SH-SY5Y (cell line): ENCODE data around the gene CDK1.

ENCODE experiments used
- GATA2 ChIP-seq: IDR thresholded peaks from 2 replicates; pipeline ENCODE4 v1.6.1; 2011; ENCODE audit warnings: mild to moderate bottlenecking, low read depth, low read length
- GATA3 ChIP-seq: IDR thresholded peaks from 2 replicates; pipeline ENCODE4 v1.6.1; 2011; ENCODE audit warnings: low read depth, mild to moderate bottlenecking, low read length, moderate library complexity

The CDK1 gene

DNA sequence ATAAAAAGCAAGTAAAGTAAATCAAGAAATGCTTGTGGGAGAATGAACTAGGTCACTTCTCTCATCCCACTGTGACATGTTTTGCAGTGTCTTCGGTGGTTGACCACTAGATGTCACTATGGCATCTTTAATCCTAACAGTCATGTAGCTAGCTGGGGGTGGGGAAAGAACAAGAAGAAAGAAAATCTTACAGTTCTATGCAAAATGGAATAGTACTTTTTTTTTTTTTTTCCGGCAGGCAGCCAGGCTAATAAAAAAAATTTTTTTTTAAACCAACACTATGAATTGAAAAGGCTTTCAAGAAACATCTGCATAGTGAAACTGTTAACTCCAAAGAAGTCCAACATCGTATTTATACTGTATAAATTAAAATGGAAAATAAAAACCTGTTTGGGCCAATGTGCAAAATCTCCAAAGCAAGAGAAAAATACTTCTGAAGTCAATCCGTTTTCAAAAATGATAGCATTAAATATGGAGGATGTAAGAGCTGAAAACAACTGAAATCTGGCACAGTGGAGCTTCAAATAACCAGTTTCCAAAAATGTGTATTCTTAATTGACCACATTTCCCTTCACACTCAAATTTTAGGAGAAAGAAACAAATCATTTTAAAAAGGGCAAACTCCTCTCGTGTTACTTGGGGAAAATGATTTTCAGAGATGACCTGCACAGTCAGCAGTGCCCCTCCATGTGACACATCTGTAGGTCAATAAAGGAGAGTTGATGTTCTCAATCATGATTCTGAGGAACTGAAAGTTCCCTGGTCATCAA lies 38.5 kb downstream of the CDK1 start:
- TF ChIP-seq GATA3 = no peak
- TF ChIP-seq GATA2 = no peak

DNA sequence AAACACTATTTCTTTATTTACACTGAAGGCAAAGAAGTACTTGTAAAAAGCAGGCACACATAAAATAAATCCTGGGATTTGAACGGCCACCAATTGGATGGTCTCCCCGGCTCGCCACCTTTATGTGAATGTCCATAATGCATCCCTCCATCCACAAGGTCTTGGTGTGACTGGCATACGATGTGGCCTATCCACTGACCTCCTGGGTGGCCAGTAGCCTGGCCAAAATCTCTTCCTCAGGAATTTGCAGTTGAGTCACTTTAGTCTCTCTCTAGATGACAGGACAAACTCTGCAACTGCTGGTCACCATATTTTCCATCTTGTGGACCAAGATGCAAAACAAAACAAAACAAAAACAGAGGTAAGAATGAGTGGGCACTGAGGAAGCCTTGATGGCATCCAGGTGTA lies 39.1 kb downstream of the CDK1 start:
- TF ChIP-seq GATA3 = no peak
- TF ChIP-seq GATA2 = no peak

DNA sequence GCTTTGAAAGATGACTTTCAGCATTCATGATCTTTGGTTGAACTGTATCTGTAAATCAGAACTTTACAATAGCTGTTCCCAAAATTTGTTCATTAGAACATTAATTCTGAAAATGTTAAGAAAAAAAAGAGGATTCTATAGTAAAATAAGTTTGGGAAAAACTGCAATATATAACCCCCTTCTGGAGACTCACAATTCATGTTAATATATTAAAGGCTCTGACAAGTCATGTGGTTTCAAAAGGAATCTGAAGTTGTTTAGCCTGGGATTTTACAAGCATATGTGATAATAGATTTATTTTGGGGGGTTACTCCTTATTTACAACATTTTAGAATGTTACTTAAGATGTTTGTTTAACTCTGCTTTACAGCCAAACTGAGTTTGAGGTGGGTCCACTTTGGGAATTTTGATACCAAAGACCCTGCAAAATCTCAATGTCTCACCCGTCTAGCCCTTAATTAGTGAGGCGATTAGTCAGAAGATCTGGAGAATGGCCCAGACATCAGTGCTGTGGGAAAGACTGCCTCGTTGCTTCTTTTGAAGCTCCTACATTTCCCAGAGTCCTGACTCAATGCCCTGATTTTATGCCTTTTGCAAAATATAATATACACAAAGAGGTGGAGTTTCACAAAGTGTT lies 40.0 kb downstream of the CDK1 start:
- TF ChIP-seq GATA3 (no peak), GATA2 (no peak)

DNA sequence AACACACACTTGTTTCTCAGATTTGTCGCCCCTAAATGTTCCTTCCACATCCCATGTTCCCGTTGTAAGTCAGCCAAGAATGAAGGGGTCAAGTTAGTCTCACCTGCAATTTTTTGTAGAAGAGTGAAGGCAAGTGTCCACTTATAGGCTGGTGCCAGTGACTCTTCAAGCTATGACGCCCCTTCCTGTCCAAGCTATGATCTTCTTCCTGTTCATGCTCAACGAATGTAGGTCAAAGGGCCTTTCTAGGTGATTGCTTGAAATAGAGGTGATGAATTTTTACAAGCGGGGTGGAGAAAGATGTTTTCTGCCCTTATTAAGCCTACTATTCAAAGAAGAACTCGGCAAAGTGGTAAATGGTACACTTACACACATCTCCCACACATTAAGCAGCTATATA lies 41.0 kb downstream of the CDK1 start:
- TF ChIP-seq GATA2 = no peak
- TF ChIP-seq GATA3 = no peak

DNA sequence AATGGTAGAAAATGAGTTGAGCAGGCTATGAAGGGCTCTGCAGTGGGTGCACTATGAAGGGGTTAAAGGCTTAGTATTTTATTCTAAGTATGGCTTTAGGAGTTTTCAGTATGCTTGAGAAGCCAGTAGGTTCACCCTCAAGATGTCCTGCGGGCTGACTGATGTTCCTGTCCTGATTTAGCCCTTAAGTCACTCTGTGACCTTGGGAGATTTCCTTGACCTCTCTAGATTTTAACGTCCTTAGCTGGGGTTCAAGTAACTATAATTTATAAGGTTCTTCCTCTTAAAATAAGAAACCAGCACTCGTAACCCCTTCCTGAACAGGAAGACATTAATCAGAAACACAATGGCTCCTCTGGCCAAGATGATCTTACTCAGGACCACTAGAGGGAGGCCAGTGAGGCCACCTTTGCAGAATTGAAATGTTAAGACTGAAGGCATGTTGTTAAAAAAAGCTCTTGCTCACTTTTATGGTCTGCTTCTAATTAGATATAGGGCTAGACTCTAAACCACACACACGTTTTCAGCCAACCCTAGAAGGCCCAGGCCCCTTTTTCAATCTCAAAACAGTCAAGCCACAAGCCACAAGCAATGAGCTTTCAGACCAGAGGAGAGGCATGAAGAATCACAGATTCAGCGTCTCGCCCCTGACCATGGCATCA lies 41.9 kb downstream of the CDK1 start:
- TF ChIP-seq GATA3 = no peak
- TF ChIP-seq GATA2 = no peak

DNA sequence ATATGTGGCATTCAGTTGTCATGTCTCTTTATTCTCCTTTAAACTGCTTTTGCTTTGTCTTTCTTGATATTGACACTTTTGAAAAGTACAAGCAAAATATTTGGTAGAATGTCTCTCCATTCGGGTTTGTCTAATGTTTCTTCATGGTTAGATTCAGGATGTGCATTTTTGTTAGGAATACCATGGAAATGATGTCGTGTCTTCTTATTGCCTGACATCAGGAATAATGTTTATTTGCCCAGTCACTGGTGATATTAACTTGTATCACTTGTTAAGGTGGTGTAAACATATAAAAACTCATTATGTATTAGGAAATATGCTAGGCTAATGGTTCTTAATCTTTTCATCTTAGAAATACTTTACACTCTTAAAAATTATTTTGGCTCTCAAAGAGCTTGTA lies 43.4 kb downstream of the CDK1 start:
- no peak for TF ChIP-seq GATA2
- TF ChIP-seq GATA3 = no peak

DNA sequence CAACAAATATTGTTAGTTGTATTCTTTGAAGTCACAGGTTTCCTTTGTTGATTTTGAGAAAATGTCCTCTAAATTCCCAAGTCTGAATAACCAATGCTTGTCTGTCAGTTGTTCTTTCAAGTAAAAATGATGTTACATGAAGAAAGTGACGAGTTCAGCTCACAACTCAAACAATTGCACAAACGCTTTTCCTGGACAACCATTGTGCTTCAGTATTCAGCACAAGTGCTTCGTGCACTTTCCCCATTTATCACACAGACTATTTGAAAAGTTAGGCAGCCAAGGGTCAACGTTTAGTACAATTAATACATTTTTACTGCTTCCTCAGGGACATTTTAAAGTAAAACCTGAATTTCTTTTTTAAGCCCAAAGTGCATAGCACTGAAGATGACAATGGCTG lies 44.5 kb downstream of the CDK1 start:
- TF ChIP-seq GATA2 (no peak), GATA3 (no peak)

DNA sequence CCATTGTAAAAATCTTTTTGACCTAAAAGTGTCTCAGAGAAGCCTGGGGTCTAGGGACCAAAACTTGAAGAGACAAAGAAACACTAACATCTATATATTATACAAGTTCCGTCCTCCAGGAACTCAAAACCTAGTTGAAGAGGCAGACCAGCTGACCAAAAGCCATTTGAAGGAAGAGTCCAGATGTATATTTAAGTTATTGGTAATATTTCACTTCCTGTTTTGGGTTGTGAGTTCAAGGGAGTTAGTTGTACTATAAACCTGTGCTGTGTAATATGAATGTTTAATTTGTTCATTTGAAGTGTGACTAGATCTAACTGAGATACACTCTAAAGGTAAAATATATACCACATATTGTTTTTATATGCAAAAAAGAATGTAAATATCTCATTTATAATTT lies 45.0 kb downstream of the CDK1 start:
- TF ChIP-seq GATA3 = no peak
- TF ChIP-seq GATA2 = no peak

DNA sequence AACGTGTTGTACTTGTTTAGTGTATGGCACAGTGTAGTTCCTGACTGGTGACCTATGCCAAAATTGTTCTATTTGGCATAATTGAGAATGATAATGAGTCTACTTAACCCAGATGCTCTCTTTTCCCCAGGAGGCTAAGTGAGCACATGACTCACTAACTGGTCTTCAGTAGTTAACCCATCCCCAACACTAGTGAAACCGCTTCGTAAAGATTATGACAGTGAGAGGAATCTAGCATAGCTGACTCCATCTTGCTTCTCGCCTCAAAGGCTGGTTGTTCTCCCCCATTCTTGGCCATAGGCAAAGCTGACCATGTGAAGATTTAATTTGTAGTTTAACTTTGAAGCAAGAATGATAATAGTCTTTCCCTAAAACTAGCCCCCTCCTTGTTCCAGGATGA lies 47.2 kb downstream of the CDK1 start:
- TF ChIP-seq GATA3 = no peak
- no peak for TF ChIP-seq GATA2

DNA sequence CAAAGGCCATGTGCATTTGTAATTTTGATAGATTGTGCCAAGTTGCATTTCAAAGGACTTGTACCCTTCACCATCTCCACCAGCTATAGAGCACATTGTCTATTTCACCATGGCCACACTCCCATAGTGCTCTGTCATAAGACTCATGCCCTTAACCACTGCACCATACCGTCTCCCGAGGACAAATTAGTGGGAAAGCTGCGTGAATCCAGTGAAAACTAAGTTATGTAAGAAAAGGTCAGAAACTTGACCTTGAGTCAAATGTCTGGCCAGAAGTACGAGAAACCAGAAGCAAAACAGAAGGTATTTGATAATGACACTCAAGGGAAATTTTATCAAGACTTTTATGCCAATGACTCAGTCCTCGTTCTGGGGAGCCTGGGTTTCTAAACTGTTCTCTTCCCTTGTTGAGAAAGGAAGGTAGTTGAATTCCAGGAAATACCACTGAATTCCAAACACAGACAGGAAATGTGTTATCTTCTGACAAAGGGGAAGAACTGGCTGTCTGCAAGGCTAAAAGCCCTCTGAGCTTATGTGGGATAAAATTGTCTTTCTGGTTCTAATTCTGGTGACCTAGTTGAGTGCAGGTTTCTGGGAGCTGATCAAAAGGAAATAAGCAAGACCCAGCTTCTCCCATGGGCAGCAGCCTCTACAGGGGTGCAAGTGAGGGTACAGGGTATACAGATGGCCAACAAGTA lies 49.7 kb downstream of the CDK1 start:
- TF ChIP-seq GATA2 (no peak), GATA3 (no peak)

DNA sequence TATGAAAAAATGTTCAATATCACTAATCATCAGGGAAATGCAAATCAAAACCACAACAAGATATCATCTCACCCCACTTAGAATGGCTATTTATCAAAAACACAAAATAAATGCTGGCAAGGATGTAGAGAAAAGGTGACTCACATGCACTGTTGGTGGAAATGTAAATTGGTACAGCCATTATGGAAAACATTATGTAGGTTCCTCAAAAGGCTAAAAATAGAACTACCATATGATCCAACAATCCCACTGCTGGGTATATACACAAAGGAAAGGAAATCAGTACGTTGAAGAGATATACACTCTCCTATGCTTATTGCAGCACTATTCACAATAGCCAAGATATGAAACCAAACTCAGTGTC lies 50.2 kb downstream of the CDK1 start:
- TF ChIP-seq GATA3 (no peak), GATA2 (no peak)

DNA sequence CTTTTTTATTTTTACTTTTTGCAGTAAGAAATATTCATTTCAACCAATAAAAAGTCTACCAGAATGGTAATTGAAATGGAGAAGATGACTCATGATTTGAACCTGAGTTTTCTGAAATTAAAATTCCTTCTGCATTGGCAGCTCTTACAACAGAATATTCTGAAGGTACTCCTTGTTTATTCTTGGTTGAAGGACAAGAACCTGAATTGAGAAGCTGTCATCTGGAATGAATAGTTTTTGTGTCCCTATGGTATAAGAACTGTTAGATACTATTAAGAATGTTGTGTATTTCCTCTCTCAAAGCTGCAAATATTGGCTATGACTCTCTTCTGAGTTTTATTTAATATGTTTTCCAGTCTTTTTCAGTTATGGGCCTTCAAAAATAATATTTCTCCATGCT lies 56.1 kb downstream of the CDK1 start:
- TF ChIP-seq GATA3 (no peak), GATA2 (no peak)

DNA sequence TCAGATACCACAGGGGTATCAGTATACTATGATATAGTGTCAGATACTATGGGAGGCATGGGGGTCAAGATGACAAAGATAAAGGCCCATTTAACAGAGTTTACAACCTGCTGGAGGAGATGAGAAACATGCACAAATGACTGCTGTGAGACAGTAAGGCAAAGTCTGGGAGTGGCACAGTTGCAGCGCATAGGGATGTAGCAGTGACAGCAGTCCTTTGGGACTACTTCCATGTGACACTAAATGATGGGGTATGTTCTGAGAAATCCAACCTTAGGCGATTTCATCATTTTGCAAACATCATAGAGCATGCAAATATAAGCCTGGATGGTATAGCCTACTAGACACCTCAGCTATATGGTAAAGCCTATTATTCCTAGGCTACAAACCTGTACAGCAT lies 56.8 kb downstream of the CDK1 start:
- TF ChIP-seq GATA3 = no peak
- TF ChIP-seq GATA2 = no peak

DNA sequence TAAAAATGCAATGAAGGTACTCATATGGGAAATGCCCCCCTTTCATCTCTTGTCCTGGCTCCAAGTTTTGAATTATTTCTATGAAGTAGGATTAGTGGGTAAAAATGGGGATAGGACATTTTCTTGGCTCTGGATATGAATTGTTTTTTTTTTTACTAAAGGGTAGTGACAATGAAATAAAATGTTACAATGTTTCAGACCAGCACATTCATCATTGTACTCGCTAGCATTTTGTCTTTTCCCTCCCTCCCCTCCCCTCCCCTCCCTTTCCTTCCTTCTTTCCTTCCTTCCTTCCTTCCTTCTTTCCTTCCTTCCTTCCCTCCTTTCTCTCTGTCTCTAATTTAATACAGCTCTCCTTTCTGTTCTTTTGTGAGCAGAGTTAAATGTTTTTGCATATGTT lies 64.4 kb downstream of the CDK1 start:
- TF ChIP-seq GATA2 = no peak
- TF ChIP-seq GATA3 = no peak
